Testis (tissue), 2 donors: ENCODE results near the gene SAE1.

ENCODE experiments used
- POLR2A ChIP-seq: fragments of 450-650 bp; IDR thresholded peaks from one replicate; pipeline ENCODE4 v1.6.1; 2017; ENCODE audit warnings: antibody characterized with exemption, mild to moderate bottlenecking, moderate library complexity
- TF ChIP-seq, protein P1 (sequence below), 3 experiments: fragments of 450-650 bp in 2 of 3; fragments of 200-600 bp in 1 of 3; sonication (generic) in 1 of 3; IDR thresholded peaks; one replicate each; pipeline ENCODE4 v1.5.1; 2016 to 2019; ENCODE audit warnings: antibody characterized with exemption in 3 of 3, mild to moderate bottlenecking in 2 of 3, moderate library complexity in 1 of 3

DNA sequence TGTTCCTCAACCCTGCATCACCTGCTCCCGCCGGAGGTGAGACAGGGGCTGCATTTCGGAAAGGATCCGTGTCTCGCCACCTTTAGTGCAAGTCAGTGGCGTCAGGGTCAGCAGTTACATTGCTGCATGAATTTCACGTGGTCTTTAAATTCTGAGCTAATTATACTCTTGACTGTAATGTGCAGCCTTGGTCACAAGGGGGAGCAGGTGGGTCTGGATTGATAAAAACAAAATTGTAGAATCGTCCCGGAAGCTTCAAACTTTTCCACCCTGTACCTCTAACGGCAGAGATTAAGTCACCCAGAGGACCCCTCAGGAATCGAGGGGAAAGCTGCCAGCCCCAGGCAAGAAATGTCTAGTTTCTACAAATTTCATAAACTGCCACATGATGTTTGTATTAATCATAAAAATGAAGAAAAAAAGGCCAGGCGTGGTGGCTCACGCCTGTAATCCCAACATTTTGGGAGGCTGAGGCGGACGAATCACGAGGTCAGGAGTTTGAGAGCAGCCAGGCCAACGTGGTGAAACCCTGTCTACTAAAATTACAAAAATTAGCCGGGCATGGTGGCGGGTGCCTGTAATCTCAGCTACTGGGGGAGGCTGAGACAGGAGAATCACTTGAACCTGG is 80.2 kb downstream of the SAE1 start:
- TF ChIP-seq, protein P1, sequence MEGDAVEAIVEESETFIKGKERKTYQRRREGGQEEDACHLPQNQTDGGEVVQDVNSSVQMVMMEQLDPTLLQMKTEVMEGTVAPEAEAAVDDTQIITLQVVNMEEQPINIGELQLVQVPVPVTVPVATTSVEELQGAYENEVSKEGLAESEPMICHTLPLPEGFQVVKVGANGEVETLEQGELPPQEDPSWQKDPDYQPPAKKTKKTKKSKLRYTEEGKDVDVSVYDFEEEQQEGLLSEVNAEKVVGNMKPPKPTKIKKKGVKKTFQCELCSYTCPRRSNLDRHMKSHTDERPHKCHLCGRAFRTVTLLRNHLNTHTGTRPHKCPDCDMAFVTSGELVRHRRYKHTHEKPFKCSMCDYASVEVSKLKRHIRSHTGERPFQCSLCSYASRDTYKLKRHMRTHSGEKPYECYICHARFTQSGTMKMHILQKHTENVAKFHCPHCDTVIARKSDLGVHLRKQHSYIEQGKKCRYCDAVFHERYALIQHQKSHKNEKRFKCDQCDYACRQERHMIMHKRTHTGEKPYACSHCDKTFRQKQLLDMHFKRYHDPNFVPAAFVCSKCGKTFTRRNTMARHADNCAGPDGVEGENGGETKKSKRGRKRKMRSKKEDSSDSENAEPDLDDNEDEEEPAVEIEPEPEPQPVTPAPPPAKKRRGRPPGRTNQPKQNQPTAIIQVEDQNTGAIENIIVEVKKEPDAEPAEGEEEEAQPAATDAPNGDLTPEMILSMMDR (IDR thresholded peaks at IDR 0.05), result peak; percentile 66 to 91 (median 88)
- TF ChIP-seq POLR2A, result no peak
